Keratinocyte (primary cell): Measurements from ENCODE around the gene ARHGAP15. TPM values are rescaled to one million over a fixed set of nuclear protein-coding genes. Genes with fewer than 3 reads are reported as not detected.

Experiments
- DNase-seq: peaks from one replicate; pipeline ENCODE4 v3.0.0-alpha.2; 2011; ENCODE audit warnings: low read depth, missing footprints, low spot score
- FAIRE-seq: peaks from 2 replicates; lab custom pipeline; 2011; peaks lifted over from hg19 to GRCh38; lab: Jason Lieb, UNC
- H2AFZ ChIP-seq: 2 replicates; pipeline ENCODE4 v1.6.0; 2012; ENCODE audit warnings: low read length, control low read depth, inconsistent platforms; ENCODE audit not compliant: control insufficient read depth
- H3K27ac ChIP-seq: 2 replicates; pipeline ENCODE4 v1.5.1; 2011; ENCODE audit warnings: low read length; ENCODE audit not compliant: control insufficient read depth, insufficient read depth
- H3K27me3 ChIP-seq: 3 replicates; pipeline ENCODE4 v1.6.0; 2011; ENCODE audit warnings: low read length; ENCODE audit not compliant: control insufficient read depth, insufficient read depth; ENCODE audit errors: extremely low read depth
- H3K36me3 ChIP-seq, 2 experiments: 2 replicates in 1 of 2; 3 replicates in 1 of 2; pipeline ENCODE4 v1.5.1; 2011; ENCODE audit warnings: low read length in 2 of 2, mild to moderate bottlenecking in 1 of 2; ENCODE audit not compliant: control insufficient read depth in 2 of 2, insufficient read depth in 2 of 2; ENCODE audit errors: extremely low read depth in 1 of 2
- H3K4me1 ChIP-seq: 3 replicates; pipeline ENCODE4 v1.5.1; 2011; ENCODE audit warnings: low read length; ENCODE audit not compliant: control insufficient read depth, insufficient read depth; ENCODE audit errors: extremely low read depth
- H3K4me2 ChIP-seq: 3 replicates; pipeline ENCODE4 v1.6.0; 2011; ENCODE audit warnings: low read depth, low read length; ENCODE audit not compliant: control insufficient read depth, insufficient read depth; ENCODE audit errors: extremely low read depth
- H3K4me3 ChIP-seq, 3 experiments: fragments of 200-600 bp in 1 of 3; sonication (generic) in 1 of 3; 2 replicates in 2 of 3; 3 replicates in 1 of 3; pipeline ENCODE4 v1.5.1; 2011 to 2016; ENCODE audit warnings: low read length in 3 of 3, mild to moderate bottlenecking in 3 of 3, control low read depth in 2 of 3, inconsistent platforms in 1 of 3, low read depth in 1 of 3, mixed read lengths in 1 of 3, mixed run types in 1 of 3, moderate library complexity in 1 of 3; ENCODE audit not compliant: control insufficient read depth in 2 of 3, insufficient read depth in 2 of 3; ENCODE audit errors: extremely low read depth in 1 of 3
- H3K79me2 ChIP-seq: 2 replicates; pipeline ENCODE4 v1.6.0; 2012; ENCODE audit warnings: low read length; ENCODE audit not compliant: control insufficient read depth, insufficient read depth
- H3K9ac ChIP-seq: 3 replicates; pipeline ENCODE4 v1.6.0; 2011; ENCODE audit warnings: low read length; ENCODE audit not compliant: control insufficient read depth, insufficient read depth; ENCODE audit errors: extremely low read depth
- H3K9me1 ChIP-seq: 3 replicates; pipeline ENCODE4 v1.6.0; 2011; ENCODE audit warnings: low read length; ENCODE audit not compliant: control insufficient read depth, insufficient read depth; ENCODE audit errors: extremely low read depth
- H3K9me3 ChIP-seq: 2 replicates; pipeline ENCODE4 v1.5.1; 2012; ENCODE audit warnings: low read depth, low read length; ENCODE audit not compliant: control insufficient read depth
- H4K20me1 ChIP-seq: 3 replicates; pipeline ENCODE4 v1.6.0; 2011; ENCODE audit warnings: low read length; ENCODE audit not compliant: control insufficient read depth, insufficient read depth; ENCODE audit errors: extremely low read depth
- CTCF ChIP-seq, 3 experiments: IDR thresholded peaks in 1 of 3; conservative IDR thresholded peaks in 1 of 3; optimal IDR thresholded peaks in 1 of 3; 2 replicates in 2 of 3; 3 replicates in 1 of 3; pipeline versions ENCODE3 to v1.5.1; 2011; ENCODE audit warnings: low read length in 3 of 3, mild to moderate bottlenecking in 3 of 3, moderate library complexity in 2 of 3, control low read depth in 1 of 3, inconsistent platforms in 1 of 3; ENCODE audit not compliant: insufficient read depth in 2 of 3; ENCODE audit errors: extremely low read depth in 1 of 3
- EZH2 ChIP-seq: IDR thresholded peaks from one replicate; pipeline ENCODE4 v1.6.1; 2012; ENCODE audit warnings: inconsistent platforms, mild to moderate bottlenecking, low read length, moderate library complexity
- dilution Hi-C: fragments of 300-500 bp; cut with MboI; formaldehyde crosslinking; loops from one replicate; pipeline ENCODE4 v1.7.0; 2020; ENCODE audit warnings: low sequenced_read_pairs; ENCODE audit not compliant: extremely low pct_ligation_motif_present
- polyA plus RNA-seq, 5 experiments: library from polyadenylated mRNA; depleted of rRNA in 3 of 5; stranded (reverse) in 3 of 5; stranded (forward) in 1 of 5; unstranded in 1 of 5; fragments of >200 nt; gene quantifications; 1 replicate in 1 of 5; 2 replicates in 3 of 5; 3 replicates in 1 of 5; pipeline versions ENCODE4 v1.2.1 to v1.2.3, GENCODE V29; 2011 to 2012; ENCODE audit warnings: missing spikeins in 2 of 5, low read depth in 1 of 5, low replicate concordance in 1 of 5

Gene ARHGAP15
- polyA plus RNA-seq, 1 donor (not counting 4 experiments of a cell fraction or from before 2014, with no cell fraction given): not detected

GRCh38 chr2:143252138-143252907 is 123.1 kb downstream of the ARHGAP15 start:
- Histone ChIP-seq H3K4me1 (no peaks in the 10 kb centered on the region), H4K20me1 (no peaks in the 10 kb centered on the region), H3K27ac (no peak overlapping the region), H3K79me2 (no peaks in the 10 kb centered on the region), H3K4me2 (no peak overlapping the region), H3K27me3 (no peaks in the 10 kb centered on the region), H3K36me3 (no peaks in the 10 kb centered on the region), H3K9me1 (no peaks in the 10 kb centered on the region), H3K4me3 (no peak overlapping the region), H3K9me3 (no peaks in the 10 kb centered on the region), H3K9ac (no peak overlapping the region), H2AFZ (no peak overlapping the region)
- FAIRE-seq: no peak
- dilution Hi-C loops: no loop called here
- TF ChIP-seq CTCF (optimal IDR thresholded peaks at IDR 0.05 in 1 of 3, IDR thresholded peaks at IDR 0.05 in 1 of 3, conservative IDR thresholded peaks at IDR 0.05 in 1 of 3; ENCODE audit: extremely low read depth in 1 of 3, insufficient read depth in 2 of 3, low read length in 3 of 3) (no peak), EZH2 (no peak)
- DNase-seq: no peak

GRCh38 chr2:143254110-143254509 is 124.9 kb downstream of the ARHGAP15 start:
- Histone ChIP-seq H3K9ac (no peak overlapping the region), H3K27ac (no peak overlapping the region), H3K79me2 (no peaks in the 10 kb centered on the region), H3K27me3 (peaks cover 2% of the 10 kb centered on the region), H4K20me1 (no peaks in the 10 kb centered on the region), H3K9me3 (no peaks in the 10 kb centered on the region), H3K4me2 (no peak overlapping the region), H3K4me3 (no peak overlapping the region), H3K36me3 (no peaks in the 10 kb centered on the region), H3K9me1 (no peaks in the 10 kb centered on the region), H3K4me1 (no peaks in the 10 kb centered on the region), H2AFZ (no peak overlapping the region)
- dilution Hi-C loops: no loop called here
- TF ChIP-seq EZH2 (no peak), CTCF (optimal IDR thresholded peaks at IDR 0.05 in 1 of 3, IDR thresholded peaks at IDR 0.05 in 1 of 3, conservative IDR thresholded peaks at IDR 0.05 in 1 of 3; ENCODE audit: extremely low read depth in 1 of 3, insufficient read depth in 2 of 3, low read length in 3 of 3) (no peak)
- FAIRE-seq: no peak
- no peak for DNase-seq
